Activated CD8-positive, alpha-beta memory T cell treated with anti-CD3 and anti-CD28 coated beads, Interleukin-2, amount 50 U/mL, for 24 hours (primary cell): ENCODE measurements around the gene IL4R.
A peak's percentile ranks its signal among the peaks of the same experiment; 100 is the strongest.
"Not testable (repeated sequence)": the region's sequence is repeated elsewhere in the genome, so short reads cannot be mapped to it uniquely, and the experiment has no call there.

Source experiments
- DNase-seq: peaks from one replicate; pipeline ENCODE4 v3.0.0-alpha.2; 2020; ENCODE audit errors: extremely low read depth

The IL4R gene

DNA sequence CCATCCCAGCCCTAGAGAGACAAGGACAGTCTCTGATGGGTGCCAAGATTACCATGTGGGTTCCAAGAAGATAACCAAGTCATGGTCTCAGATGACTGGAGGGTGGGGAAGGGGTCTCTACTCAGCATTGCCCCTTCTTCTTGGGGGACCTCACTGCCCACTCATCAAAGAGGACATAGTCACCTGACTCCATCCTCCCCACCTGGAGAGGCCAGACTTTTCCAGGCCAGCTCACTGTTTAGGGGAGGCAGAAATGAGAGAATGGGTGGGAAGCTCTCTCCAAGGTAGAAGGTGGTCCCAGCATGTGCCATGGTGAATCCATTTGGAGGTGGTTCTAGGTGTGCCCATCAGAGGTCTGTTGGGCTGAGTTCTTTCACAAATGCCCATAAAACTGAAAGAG is 67.5 kb downstream of the IL4R start:
- no peak for DNase-seq

- DNase-seq = no peak
These were observed 68.4 kb downstream of the IL4R start for GRCh38 chr16:27381974-27382855.

DNA sequence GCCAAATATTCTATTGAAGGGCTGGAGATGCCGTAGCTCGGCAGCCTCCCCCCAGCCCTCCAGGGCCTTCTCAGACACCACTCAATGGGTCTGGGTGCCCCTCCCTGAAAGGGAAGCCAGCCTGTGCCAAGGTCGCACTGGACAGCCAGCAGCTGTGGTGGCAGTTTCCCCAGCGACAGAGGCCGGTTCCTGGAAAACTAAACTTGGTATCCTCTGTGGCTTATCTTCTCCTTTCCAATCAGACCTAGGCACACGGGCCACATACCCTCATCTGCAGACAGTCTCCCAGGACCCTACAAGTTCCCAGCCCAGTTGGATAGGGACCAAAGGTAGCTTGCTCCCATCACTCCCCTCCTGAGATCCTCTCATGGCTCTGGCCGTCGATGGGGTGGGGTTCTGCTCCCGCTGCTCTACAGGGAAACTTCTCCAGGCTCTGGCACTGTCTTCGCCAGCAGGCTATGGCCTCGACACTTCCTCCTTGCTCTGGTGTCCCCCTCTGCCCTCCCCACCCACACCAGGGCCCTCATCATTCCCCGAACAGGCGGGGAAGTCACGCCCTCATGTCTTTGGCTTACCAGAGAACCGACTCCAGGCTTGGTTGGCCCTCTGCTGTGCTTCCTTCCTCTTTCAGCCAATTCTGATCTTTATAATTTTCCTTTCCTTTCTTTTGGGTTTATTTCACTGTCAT is 69.9 kb downstream of the IL4R start:
- DNase-seq = no peak

DNA sequence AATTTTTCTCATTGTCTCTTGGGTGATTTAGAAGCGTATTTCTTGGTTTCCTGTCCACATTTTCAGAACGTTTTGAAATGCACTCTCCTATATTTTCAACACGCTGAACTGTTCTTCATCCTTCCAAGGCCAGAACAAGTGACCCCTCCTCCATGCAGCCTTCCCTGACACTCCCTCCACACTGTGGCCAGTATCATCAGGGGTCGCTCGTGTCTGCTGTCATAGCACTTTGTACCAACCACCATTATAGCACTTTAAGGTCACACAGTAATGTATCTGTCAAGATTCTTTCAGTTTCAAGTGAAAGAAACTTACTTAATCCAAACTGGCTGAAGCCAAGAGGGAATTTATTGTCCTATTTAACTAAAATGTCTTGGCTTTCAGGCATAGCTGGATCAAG is 70.7 kb downstream of the IL4R start:
- DNase-seq = no peak

- no peak for DNase-seq
These were observed 71.6 kb downstream of the IL4R start for GRCh38 chr16:27385398-27385797.

DNA sequence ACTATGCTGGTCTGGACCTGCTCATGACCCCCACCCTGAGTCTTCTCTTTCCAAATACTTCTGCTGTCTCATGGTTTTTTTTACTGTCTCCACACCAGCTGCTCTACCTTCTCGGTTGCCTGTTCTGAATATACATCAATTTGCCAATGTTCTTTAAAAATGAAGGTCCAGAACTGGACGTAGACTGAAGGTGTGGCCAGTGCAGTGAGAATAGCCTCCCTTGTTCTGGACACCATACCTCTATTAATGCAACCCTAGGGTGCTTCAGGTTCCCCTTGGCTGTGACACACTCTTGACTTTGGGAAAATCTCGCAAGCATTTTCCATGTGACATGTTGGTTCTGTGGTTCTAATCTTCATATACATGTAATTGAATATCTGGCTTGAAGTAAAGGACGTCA is 72.9 kb downstream of the IL4R start:
- no peak for DNase-seq

DNA sequence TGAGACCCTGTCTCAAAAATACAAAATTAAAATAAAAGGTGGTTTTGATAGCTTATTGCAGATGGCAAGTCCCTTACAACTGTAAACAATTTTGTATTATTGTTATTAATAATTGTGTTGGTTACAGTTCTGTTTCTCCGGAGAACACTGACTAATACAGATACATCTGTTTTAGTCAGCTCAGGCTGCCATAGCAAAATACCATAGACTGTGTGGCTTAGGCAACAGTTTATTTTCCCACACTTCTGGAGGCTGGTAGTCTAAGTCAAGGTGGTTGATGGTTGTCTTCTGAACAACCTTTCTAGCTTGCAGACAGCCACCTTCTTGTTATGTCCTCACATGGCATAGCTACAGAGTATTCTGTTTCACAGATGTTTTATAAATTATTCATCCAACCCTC is 74.0 kb downstream of the IL4R start:
- DNase-seq = no peak

DNA sequence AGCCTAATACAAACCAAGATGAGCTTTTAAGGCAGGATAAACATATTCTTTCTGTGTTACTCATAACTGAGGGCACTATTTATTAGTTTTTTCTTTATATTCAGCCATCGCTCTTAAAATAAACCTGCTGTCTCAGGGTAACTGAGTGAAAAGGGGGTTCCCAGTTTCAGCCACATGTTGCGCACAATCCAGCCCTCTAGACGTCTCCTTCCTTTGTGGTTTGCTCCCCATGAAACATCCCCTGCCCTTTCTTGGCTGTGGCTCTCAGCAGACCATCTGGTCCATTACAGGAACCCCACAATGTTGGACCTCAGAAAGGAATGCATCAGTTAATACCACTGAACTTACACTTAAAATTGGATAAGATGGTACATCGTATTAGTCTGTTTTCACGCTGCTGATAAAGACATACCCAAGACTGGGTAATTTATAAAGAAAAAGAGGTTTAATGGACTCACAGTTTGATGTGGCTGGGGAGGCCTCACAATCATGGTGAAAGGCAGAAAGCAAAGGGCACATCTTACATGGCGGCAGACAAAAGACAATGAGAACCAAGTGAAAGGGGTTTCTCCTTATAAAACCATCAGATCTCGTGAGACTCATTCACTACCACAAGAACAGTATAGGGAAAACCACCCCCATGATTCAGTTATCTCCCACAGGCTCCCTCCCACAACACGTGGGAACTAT is 75.6 kb downstream of the IL4R start:
- no peak for DNase-seq

DNA sequence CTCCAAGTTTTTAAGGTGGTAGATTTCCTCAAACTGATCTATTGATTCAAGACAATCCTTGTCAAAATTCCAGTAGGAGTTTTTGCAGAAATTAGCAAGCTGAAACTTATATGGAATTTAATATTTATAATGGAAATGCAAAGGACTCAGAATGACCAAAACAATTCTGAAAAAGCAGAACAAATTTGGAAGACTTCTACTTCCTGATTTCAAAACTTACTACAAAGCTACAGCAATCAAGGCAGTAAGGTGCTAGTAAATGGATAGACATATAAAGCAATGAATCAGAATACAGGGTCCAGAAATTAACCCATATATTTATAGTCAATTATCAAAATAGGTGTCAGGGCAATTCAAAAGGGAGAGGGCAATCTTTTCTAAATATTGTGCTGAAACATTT is 76.4 kb downstream of the IL4R start:
- no peak for DNase-seq

DNA sequence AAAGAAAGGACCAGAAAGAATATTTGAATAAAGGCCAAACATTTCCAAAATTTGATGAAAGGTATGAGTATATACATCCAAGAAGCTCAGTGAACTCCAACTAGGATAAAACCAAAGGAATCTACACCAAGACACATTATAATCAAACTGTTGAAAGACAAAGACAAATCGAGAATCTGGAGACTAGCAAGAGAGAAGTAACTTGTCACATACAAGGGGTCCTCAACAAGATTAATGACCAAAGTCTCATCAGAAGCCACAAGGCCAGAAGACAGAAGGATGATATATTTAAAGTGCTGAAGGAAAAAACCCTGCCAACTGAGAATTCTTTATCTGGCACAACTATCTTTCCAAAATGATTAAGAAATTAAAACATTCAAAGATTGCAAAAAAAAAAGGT is 78.9 kb downstream of the IL4R start:
- DNase-seq = no peak

DNA sequence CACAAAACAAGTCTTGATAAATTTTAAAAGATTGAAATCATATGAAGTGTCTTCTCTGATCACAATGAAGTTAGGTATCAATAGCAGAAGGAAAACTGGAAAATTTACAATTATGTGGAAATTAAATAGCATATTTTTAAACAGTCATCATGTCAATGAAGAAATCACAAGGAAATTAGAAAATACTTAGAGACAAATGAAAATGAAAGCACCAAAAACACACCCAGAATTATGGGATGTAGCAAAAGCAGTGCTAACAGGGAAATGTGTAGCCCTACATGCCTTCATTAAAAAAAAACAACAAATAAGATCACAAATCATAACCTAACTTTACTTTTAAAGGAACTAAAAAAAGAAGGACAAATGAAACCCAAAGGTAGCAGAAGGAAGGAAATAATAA is 80.7 kb downstream of the IL4R start:
- no peak for DNase-seq

- not testable (repeated sequence) for DNase-seq
These were observed 84.6 kb downstream of the IL4R start for GRCh38 chr16:27398341-27398893.

DNA sequence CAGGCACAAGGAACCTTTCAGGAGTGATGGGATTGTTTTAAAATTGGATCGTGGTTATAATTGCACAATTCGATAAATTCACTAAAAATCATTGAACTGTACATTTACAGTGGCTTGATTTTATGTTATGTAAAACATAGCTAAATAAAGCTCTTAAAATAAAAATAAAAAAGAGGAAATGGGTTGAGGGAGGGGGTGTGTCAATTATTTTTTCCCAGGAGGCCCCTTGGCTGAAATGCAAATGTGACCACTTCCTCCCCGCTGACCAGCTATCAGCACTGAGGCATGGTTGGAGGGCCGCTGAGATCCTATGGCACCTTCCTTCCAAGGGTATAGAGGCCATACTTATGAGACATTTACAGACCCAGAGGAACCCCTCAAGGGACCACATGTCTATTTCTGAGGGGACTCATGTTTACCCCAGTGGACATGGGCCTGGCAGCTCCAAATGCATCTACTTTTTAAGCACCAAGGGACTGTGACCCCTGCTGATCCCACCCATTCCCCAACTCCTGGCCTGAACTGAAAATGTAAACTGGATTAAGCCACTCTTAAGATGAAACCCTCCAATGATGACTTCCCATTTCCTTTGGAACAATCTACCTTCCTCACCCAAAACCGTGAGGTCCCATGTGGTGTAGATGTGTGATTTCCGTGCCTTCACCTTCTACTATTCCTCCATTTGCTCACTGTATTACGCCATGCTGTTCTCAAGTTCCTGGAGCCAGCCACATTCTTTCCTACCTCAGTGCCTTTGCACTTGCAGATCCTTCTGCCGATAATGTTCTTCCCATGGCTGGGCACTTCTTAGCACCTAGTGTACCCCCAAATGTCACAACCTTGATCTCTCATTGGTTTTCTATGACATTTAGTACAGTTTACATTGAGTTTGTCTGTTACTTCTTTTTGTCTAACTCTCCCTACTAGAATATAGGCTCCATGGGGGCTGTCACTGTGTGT is 85.4 kb downstream of the IL4R start:
- no peak for DNase-seq

DNA sequence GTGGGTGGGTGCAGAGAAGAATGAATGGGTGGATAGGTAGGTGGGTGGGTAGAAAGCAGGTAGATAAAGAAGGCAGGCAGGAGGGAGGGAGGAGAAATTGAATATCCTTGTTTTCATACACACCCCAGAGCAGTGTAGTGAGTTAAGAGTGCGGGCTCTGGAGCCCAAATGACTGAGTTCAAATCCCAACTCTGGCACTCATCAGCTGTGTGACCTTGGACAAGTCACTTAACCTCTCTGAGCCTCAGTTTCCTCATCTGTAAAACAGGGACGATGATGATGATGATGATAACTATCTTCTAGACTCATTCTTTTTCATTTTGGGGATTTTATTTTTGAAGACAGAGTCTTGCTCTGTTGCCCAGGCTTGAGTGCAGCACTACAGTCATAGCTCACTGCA is 86.2 kb downstream of the IL4R start:
- DNase-seq = no peak

DNA sequence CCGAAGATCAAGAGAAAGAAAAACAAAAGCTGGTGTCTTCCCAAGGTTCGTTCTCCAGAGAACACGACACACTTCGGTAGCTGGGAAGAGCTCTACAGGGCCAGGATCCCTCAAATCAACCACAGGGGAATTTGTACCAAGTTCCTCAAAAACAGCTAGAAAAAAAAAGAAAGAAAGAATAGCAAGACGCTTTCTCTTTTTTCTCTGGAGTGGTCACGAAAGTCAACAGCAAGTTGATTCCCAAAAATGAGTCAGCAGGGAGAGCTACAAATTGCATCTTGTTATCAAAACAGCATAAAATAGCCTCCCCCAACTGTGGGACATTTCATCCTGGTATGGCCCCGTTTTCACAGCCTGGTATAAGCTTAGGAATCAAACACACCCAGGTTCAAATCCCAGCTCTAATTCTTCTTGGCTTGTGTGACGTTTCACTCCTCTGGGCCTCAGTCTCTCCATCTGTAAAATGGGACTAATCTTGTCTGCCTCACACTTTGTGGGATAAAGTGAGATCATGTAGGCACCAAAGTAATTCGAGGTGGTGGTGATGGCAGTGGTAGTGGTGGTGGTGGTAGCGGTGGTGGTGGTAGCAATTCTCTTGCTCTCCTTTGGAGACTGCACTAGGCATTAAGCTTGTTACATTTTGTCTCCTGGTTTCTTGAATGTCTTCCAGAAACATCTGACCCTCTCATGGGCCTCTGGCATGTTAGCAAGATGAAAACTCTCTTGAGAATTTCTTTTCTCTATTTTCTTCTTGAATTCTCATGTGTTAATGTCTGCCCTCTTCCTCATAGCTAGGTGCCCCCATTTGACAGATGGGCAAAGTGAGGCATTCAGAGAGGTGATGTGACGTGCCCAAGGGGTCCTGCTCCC is 87.2 kb downstream of the IL4R start:
- no peak for DNase-seq

DNA sequence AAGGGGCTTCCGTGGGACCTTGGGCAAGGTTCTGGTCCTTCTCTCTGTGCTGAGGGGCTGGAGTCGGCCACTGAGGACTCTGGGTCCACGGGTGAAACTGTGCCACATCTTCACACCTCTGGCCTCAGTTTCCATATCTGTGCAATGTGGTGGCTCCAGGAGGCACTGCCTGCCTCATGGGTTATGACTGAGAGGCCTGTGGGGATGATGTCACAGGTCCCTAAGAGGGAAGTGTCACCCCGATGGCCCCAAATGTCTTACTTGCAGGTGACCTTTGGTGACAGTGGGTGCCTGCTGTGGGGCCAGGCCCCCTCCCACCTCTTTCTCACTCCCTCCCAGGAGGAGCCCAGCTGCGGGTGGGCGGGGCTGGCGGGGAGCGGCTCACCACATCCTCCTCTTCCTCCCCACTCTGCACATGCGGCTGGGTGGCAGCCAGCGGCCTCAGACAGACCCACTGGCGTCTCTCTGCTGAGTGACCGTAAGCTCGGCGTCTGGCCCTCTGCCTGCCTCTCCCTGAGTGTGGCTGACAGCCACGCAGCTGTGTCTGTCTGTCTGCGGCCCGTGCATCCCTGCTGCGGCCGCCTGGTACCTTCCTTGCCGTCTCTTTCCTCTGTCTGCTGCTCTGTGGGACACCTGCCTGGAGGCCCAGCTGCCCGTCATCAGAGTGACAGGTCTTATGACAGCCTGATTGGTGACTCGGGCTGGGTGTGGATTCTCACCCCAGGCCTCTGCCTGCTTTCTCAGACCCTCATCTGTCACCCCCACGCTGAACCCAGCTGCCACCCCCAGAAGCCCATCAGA is 88.2 kb downstream of the IL4R start, which contains the start of gene IL21R:
Gene IL21R, plus strand, starts transcription at position 407 of the 801 bp plus-strand sequence. CDS start 27,898 bp downstream, outside the sequence.
- peak; percentile 65 for DNase-seq

- no peak for DNase-seq
These were observed 88.8 kb downstream of the IL4R start for GRCh38 chr16:27402569-27402963.

DNA sequence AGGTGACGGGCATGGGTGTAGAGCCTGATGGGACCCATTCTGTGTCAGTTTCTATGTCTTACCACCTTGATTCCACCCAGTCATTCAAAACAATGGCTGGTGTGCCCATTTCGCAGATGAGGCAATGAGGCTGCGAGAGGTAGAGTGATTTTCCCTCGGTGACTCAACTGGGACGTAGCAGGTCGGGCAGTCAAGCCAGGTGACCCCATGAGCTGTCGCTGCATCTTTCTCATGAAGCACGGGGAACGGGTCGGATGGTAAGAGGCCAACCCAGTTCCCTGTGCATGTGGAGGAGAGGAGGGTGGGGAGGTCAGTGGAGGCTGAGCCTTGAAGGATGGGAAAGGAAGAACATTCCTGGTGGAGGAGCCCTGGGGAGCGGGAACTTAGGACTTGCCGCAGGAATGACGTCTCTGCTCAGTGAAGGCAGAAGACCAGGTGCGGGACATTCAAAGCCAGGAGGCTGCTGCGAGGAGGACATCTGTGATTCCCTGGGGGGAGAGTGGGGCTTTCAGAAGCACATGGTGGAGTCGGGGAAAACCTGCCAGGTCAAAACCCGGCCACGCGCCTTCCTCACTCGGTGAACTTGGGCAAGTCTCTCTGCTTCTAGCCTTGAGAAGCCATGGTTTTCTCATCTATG is 89.3 kb downstream of the IL4R start:
- no peak for DNase-seq

GRCh38 chr16:27403601-27403992 is 89.8 kb downstream of the IL4R start:
- DNase-seq = no peak
